ENCODE data around the gene ITGB5. TPM values are rescaled to one million over a fixed set of nuclear protein-coding genes. Genes with fewer than 3 reads are reported as not detected.

The ITGB5 gene
- total RNA-seq, 1 experiment from 2014 or later = 77.8 TPM

- ATAC-seq = no peak
- Histone ChIP-seq H2AFZ (ENCODE audit: low read depth, low read length, poor library complexity, severe bottlenecking) (no peak overlapping the region), H3K4me1 (ENCODE audit: control insufficient read depth in 1 of 2, insufficient read depth in 2 of 2, low read length in 2 of 2) (peaks cover 70 to 89% of the 10 kb centered on the region in 2 experiments), H3K9me2 (ENCODE audit: insufficient read depth) (no peaks in the 10 kb centered on the region), H4K20me1 (ENCODE audit: insufficient read depth) (no peaks in the 10 kb centered on the region), H3K9me3 (ENCODE audit: control insufficient read depth in 1 of 2, insufficient read depth in 1 of 2, low read depth in 1 of 2, low read length in 2 of 2) (no peaks in the 10 kb centered on the region), H3K79me2 (ENCODE audit: insufficient read depth, low read length) (peaks cover 26% of the 10 kb centered on the region), H3K4me3 (replicated peaks in 1 of 2; ENCODE audit: low read depth in 1 of 2, low read length in 2 of 2) (no peak overlapping the region), H3K36me3 (ENCODE audit: control insufficient read depth in 1 of 2, insufficient read depth in 2 of 2, low read length in 2 of 2) (no peaks in the 10 kb centered on the region), H3K4me2 (ENCODE audit: low read length) (peak overlapping the region; percentile 53), H3K27me3 (ENCODE audit: insufficient read depth, low read length) (no peaks in the 10 kb centered on the region), H3K9ac (ENCODE audit: low read length) (no peak overlapping the region), H3K27ac (ENCODE audit: low read depth, low read length) (no peak overlapping the region)
- ChIA-PET CTCF (no interaction called here), RAD21 (ENCODE audit: low non-redundant PET in 1 of 2, low total read pairs in 2 of 2, uncharacterized antibody in 2 of 2, unreplicated experiment in 2 of 2) (no interaction called here), POLR2A (no interaction called here)
- intact Hi-C loops (cut with micrococcal nuclease) = no loop called here
- no peak for TF ChIP-seq EGR1 (IDR thresholded peaks at IDR 0.05; ENCODE audit: low read depth)
- TF ChIP-seq EZH2phosphoT487 (IDR thresholded peaks at IDR 0.05; ENCODE audit: borderline replicate concordance) = no peak
- no peak for TF ChIP-seq SRF (IDR thresholded peaks at IDR 0.05; ENCODE audit: low read depth)
- TF ChIP-seq ZNF274 (IDR thresholded peaks at IDR 0.05; ENCODE audit: low read depth, low read length) = no peak
- TF ChIP-seq ELF1 (IDR thresholded peaks at IDR 0.05; ENCODE audit: borderline replicate concordance, low read depth) = no peak
- TF ChIP-seq POLR2AphosphoS5 (IDR thresholded peaks at IDR 0.05; ENCODE audit: low read depth, low read length) = no peak
- no peak for TF ChIP-seq MAX (IDR thresholded peaks at IDR 0.05)
- TF ChIP-seq SIN3A (IDR thresholded peaks at IDR 0.05; ENCODE audit: low read depth) = no peak
- BruUV-seq (replicated peaks) = no TSS peak
- no peak for DNase-seq (ENCODE audit: low read depth, low spot score)
Measured at GRCh38 chr3:124881976-124882697, 5.0 kb downstream of the ITGB5 start.

- H3K4me2 ChIP-seq (ENCODE audit: low read length) = peak overlapping the region; percentile 69
- peaks cover 78 to 87% of the 10 kb centered on the region in 2 experiments for H3K4me1 ChIP-seq (ENCODE audit: control insufficient read depth in 1 of 2, insufficient read depth in 2 of 2, low read length in 2 of 2)
- no peak overlapping the region for H2AFZ ChIP-seq (ENCODE audit: low read depth, low read length, poor library complexity, severe bottlenecking)
- H3K79me2 ChIP-seq (ENCODE audit: insufficient read depth, low read length) = peaks cover 25% of the 10 kb centered on the region
- ChIA-PET RAD21 (ENCODE audit: low non-redundant PET in 1 of 2, low total read pairs in 2 of 2, uncharacterized antibody in 2 of 2, unreplicated experiment in 2 of 2) (no interaction called here), CTCF (no interaction called here), POLR2A (no interaction called here)
- DNase-seq (ENCODE audit: low read depth, low spot score) (no peak), ATAC-seq (peak; percentile 49)
- no peaks in the 10 kb centered on the region for H4K20me1 ChIP-seq (ENCODE audit: insufficient read depth)
- H3K27ac ChIP-seq (ENCODE audit: low read depth, low read length) = peak overlapping the region; percentile 73
- intact Hi-C loops (cut with micrococcal nuclease) = loop anchor here (1.0 to 2.0 kb wide), 3 partner anchors 8 to 67 kb away; partner anchors contain the start of gene ITGB5
- BruUV-seq (replicated peaks) = no TSS peak
- no peaks in the 10 kb centered on the region for H3K9me3 ChIP-seq (ENCODE audit: control insufficient read depth in 1 of 2, insufficient read depth in 1 of 2, low read depth in 1 of 2, low read length in 2 of 2)
- peak overlapping the region in 1 of 2 experiments; percentile 35; a peak in 2 of 4 replicates for H3K4me3 ChIP-seq (replicated peaks in 1 of 2; ENCODE audit: low read depth in 1 of 2, low read length in 2 of 2)
- H3K27me3 ChIP-seq (ENCODE audit: insufficient read depth, low read length) = no peaks in the 10 kb centered on the region
- H3K9me2 ChIP-seq (ENCODE audit: insufficient read depth) = no peaks in the 10 kb centered on the region
- TF ChIP-seq ZNF274 (IDR thresholded peaks at IDR 0.05; ENCODE audit: low read depth, low read length) (no peak), EGR1 (IDR thresholded peaks at IDR 0.05; ENCODE audit: low read depth) (no peak), SRF (IDR thresholded peaks at IDR 0.05; ENCODE audit: low read depth) (no peak), EZH2phosphoT487 (IDR thresholded peaks at IDR 0.05; ENCODE audit: borderline replicate concordance) (no peak), SP1 (IDR thresholded peaks at IDR 0.05; ENCODE audit: low read depth) (no peak), FOSL1 (IDR thresholded peaks at IDR 0.05; ENCODE audit: low read depth) (no peak), CBX3 (IDR thresholded peaks at IDR 0.05; ENCODE audit: low read depth) (no peak), RAD21 (IDR thresholded peaks at IDR 0.05; ENCODE audit: low read depth) (no peak), ZBTB33 (IDR thresholded peaks at IDR 0.05; ENCODE audit: extremely low read depth, insufficient replicate concordance, low read length) (no peak)
- TF ChIP-seq, protein P1, sequence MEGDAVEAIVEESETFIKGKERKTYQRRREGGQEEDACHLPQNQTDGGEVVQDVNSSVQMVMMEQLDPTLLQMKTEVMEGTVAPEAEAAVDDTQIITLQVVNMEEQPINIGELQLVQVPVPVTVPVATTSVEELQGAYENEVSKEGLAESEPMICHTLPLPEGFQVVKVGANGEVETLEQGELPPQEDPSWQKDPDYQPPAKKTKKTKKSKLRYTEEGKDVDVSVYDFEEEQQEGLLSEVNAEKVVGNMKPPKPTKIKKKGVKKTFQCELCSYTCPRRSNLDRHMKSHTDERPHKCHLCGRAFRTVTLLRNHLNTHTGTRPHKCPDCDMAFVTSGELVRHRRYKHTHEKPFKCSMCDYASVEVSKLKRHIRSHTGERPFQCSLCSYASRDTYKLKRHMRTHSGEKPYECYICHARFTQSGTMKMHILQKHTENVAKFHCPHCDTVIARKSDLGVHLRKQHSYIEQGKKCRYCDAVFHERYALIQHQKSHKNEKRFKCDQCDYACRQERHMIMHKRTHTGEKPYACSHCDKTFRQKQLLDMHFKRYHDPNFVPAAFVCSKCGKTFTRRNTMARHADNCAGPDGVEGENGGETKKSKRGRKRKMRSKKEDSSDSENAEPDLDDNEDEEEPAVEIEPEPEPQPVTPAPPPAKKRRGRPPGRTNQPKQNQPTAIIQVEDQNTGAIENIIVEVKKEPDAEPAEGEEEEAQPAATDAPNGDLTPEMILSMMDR (IDR thresholded peaks at IDR 0.05 in 2 of 3, conservative IDR thresholded peaks at IDR 0.05 in 1 of 3; ENCODE audit: borderline replicate concordance in 1 of 3, insufficient read depth in 1 of 3, low read depth in 2 of 3, low read length in 2 of 3) = no peak
- peak overlapping the region; percentile 26 for H3K9ac ChIP-seq (ENCODE audit: low read length)
- H3K36me3 ChIP-seq (ENCODE audit: control insufficient read depth in 1 of 2, insufficient read depth in 2 of 2, low read length in 2 of 2) = no peaks in the 10 kb centered on the region
Measured at GRCh38 chr3:124879337-124879680, 7.9 kb downstream of the ITGB5 start.
